Measurements from ENCODE around the gene CCDC85A. TPM values are rescaled to one million over a fixed set of nuclear protein-coding genes. Genes with fewer than 3 reads are reported as not detected.

Gene CCDC85A
- total RNA-seq, 6 donors from 2014 or later = 11.6 to 41.7 (median 26.1) TPM

DNA sequence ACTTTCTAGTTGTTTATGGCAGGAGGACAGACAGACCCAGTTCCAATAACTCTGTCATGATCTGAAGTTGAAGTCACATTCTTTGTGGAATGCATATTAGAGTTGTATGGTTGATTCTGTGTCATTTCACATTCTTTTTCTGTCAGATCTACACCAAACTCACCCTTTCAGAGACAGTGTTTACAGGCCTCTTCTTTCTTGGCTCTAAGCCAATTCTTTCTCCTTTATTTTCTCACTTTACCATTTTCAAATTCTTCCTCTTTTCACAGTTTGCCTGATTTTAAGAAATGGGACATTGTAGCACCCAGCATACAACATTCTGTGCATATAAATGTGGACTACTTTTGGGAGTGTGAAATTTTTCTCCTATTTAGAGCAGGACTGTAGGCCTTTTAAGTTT lies 103.7 kb downstream of the CCDC85A start:
- H3K9me3 ChIP-seq = peaks cover 0 to 8% (median 0%) of the 10 kb centered on the region in 4 donors
- no peaks in the 10 kb centered on the region for H3K27me3 ChIP-seq
- ATAC-seq (ENCODE audit: low FRiP score in 2 of 2) (no peak), DNase-seq (no peak)
- peaks cover 0 to 4% (median 0%) of the 10 kb centered on the region in 4 donors for H3K4me1 ChIP-seq
- TF ChIP-seq POLR2A (IDR thresholded peaks at IDR 0.05) (no peak), POLR2AphosphoS5 (IDR thresholded peaks at IDR 0.05) (no peak), EP300 (IDR thresholded peaks at IDR 0.05) (no peak), CTCF (IDR thresholded peaks at IDR 0.05) (no peak)
- no peak overlapping the region for H3K27ac ChIP-seq
- H3K4me3 ChIP-seq = no peak overlapping the region
- no peaks in the 10 kb centered on the region for H3K36me3 ChIP-seq

DNA sequence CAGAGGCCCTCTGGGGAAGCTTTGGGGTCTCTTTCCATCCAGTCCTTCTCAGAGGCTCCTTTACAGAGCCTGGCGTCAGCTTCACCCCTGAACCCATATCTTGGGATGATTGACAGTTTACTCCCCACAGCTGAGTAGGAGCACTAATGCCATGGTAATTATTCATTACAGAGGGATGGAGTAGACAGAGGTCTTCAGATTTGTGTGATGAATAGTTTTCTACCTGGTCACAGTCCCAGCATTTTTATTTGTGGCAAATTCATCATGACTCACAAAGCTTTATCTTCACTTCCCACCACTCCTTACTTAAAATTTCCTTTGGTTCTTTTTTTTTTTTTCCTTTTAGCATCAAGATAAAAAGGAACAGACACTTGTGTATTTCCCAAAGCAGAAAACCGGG lies 104.2 kb downstream of the CCDC85A start:
- TF ChIP-seq CTCF (IDR thresholded peaks at IDR 0.05) (no peak), POLR2AphosphoS5 (IDR thresholded peaks at IDR 0.05) (no peak), POLR2A (IDR thresholded peaks at IDR 0.05) (no peak), EP300 (IDR thresholded peaks at IDR 0.05) (no peak)
- ATAC-seq (ENCODE audit: low FRiP score in 2 of 2) (no peak), DNase-seq (no peak)
- WGBS, 2 donors = 61 to 82% methylated on average over 2 of the region's 2 CpGs
- peaks cover 0 to 8% (median 0%) of the 10 kb centered on the region in 4 donors for H3K9me3 ChIP-seq
- H3K27me3 ChIP-seq = no peaks in the 10 kb centered on the region
- H3K36me3 ChIP-seq = no peaks in the 10 kb centered on the region
- no peak overlapping the region for H3K4me3 ChIP-seq
- peaks cover 0 to 4% (median 0%) of the 10 kb centered on the region in 4 donors for H3K4me1 ChIP-seq
- no peak overlapping the region for H3K27ac ChIP-seq

DNA sequence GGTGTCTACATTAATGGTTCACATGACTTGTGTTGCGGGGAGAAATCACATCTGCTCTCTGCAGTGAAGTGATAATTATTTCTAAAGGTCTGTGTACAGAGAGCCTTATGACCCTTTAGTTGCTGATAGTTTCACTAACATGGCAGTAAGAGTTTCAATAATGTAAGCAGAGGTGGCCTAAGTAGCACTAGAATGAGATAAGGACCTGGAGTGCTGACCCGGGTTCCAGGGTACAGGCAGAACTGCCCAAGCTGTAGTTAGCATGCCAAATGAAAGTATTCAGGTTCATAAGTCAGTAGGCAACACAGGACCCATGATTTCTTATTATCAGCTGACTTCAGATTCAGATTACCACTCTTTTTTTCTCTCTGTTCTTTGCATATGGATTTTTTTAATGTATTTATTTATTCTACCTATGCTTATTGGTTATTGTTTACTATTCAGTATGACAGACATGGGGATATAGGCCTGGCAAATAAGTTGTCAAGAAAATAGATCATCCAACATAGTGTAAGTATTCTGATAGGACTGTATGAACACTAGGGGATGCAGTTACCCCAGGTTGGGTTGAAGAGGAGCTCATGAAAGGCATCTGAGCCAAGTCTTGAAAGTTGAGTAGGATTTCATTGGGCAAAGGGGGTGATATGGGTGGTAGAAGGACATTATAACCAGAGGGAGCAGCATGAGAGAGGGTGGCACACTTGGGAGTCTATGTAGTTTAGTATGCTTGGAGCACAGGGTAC lies 105.2 kb downstream of the CCDC85A start:
- Histone ChIP-seq H3K4me3 (no peak overlapping the region), H3K9me3 (peaks cover 0 to 8% (median 0%) of the 10 kb centered on the region in 4 donors), H3K27ac (no peak overlapping the region), H3K4me1 (peaks cover 0 to 4% (median 0%) of the 10 kb centered on the region in 4 donors), H3K36me3 (no peaks in the 10 kb centered on the region), H3K27me3 (no peaks in the 10 kb centered on the region)
- DNase-seq (no peak), ATAC-seq (ENCODE audit: low FRiP score in 2 of 2) (no peak)
- 59 to 66% methylated on average over 2 of the region's 2 CpGs for WGBS, 2 donors
- TF ChIP-seq EP300 (IDR thresholded peaks at IDR 0.05) (no peak), CTCF (IDR thresholded peaks at IDR 0.05) (no peak), POLR2AphosphoS5 (IDR thresholded peaks at IDR 0.05) (no peak), POLR2A (IDR thresholded peaks at IDR 0.05) (no peak)

- Histone ChIP-seq H3K27ac (no peak overlapping the region), H3K27me3 (no peaks in the 10 kb centered on the region), H3K9me3 (peaks cover 0 to 3% (median 0%) of the 10 kb centered on the region in 4 donors), H3K4me1 (peaks cover 0 to 6% (median 0%) of the 10 kb centered on the region in 4 donors), H3K4me3 (no peak overlapping the region), H3K36me3 (no peaks in the 10 kb centered on the region)
- TF ChIP-seq POLR2AphosphoS5 (IDR thresholded peaks at IDR 0.05) (no peak), EP300 (IDR thresholded peaks at IDR 0.05) (no peak), POLR2A (IDR thresholded peaks at IDR 0.05) (no peak), CTCF (IDR thresholded peaks at IDR 0.05) (no peak)
- DNase-seq (no peak), ATAC-seq (ENCODE audit: low FRiP score in 2 of 2) (no peak)
- WGBS, 2 donors = 88 to 89% methylated on average over 5 of the region's 5 CpGs
Observed at GRCh38 chr2:56291711-56292110, 107.9 kb downstream of the CCDC85A start.

DNA sequence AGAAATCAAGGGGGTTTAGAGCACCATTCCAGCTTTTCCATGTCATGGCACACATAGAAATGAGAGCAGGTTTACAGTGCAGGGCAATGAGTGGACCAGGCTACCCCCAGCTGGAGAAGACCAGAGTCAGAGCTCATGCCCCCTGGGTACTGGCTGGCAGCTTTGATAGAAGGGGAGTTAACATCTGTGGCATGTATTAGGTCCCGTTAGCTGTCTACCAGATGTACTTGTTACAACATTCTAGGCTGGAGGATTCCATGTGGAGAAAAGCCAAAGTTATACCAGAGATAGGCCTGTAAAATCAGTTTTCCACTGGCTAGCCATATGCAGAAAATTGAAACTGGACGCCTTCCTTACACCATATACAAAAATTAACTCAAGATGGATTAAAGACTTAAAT lies 109.2 kb downstream of the CCDC85A start:
- TF ChIP-seq POLR2A (IDR thresholded peaks at IDR 0.05) = no peak
- TF ChIP-seq CTCF (IDR thresholded peaks at IDR 0.05) = no peak
- TF ChIP-seq POLR2AphosphoS5 (IDR thresholded peaks at IDR 0.05) = no peak
- no peak for TF ChIP-seq EP300 (IDR thresholded peaks at IDR 0.05)
- ATAC-seq (ENCODE audit: low FRiP score in 2 of 2) (no peak), DNase-seq (no peak)
- Histone ChIP-seq H3K4me3 (no peak overlapping the region), H3K9me3 (no peaks in the 10 kb centered on the region), H3K27ac (no peak overlapping the region), H3K27me3 (no peaks in the 10 kb centered on the region), H3K36me3 (no peaks in the 10 kb centered on the region), H3K4me1 (peaks cover 0 to 2% (median 0%) of the 10 kb centered on the region in 4 donors)
- WGBS, 2 donors = 87 to 89% methylated on average over 2 of the region's 2 CpGs
